ENCODE results near the gene TCAP.

GRCh38 chr17:39618246-39618913 lies 46.8 kb upstream of the TCAP start:
- TF ChIP-seq, protein P1, sequence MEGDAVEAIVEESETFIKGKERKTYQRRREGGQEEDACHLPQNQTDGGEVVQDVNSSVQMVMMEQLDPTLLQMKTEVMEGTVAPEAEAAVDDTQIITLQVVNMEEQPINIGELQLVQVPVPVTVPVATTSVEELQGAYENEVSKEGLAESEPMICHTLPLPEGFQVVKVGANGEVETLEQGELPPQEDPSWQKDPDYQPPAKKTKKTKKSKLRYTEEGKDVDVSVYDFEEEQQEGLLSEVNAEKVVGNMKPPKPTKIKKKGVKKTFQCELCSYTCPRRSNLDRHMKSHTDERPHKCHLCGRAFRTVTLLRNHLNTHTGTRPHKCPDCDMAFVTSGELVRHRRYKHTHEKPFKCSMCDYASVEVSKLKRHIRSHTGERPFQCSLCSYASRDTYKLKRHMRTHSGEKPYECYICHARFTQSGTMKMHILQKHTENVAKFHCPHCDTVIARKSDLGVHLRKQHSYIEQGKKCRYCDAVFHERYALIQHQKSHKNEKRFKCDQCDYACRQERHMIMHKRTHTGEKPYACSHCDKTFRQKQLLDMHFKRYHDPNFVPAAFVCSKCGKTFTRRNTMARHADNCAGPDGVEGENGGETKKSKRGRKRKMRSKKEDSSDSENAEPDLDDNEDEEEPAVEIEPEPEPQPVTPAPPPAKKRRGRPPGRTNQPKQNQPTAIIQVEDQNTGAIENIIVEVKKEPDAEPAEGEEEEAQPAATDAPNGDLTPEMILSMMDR (optimal IDR thresholded peaks at IDR 0.05 in 1 of 3, IDR thresholded peaks at IDR 0.05 in 1 of 3, conservative IDR thresholded peaks at IDR 0.05 in 1 of 3; ENCODE audit: extremely low read depth in 1 of 3, insufficient read depth in 2 of 3, low read length in 3 of 3) = no peak
- no peak for TF ChIP-seq EZH2 (IDR thresholded peaks at IDR 0.05; ENCODE audit: low read length)

Data from keratinocyte (primary cell).